ENCODE data around the gene GPC6. TPM values are rescaled to one million over a fixed set of nuclear protein-coding genes. Genes with fewer than 3 reads are reported as not detected.

GPC6 gene
- total RNA-seq, 1 donor from 2014 or later, result 63.0 TPM

DNA sequence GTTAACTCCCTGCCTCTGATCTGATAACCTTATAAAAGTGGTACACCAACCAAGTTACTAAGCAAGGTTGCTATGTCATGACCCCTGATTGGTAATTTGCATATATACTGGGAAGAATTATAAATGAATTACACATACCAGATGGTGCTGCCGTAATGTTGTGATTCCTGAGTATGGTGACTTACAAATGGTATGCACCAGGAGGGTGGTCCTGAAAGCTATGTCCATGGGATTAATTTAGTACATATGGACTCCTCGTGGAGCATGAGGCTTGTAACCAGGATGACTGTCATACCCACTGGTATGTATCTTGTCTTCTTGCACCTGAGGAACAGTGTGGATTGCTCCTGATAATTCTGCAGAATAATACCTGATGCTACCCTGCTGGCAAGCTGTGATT, 240.6 kb downstream of the GPC6 start:
- Histone ChIP-seq H4K20me1 (ENCODE audit: insufficient read depth, low read length) (no peaks in the 10 kb centered on the region), H3K4me1 (ENCODE audit: insufficient read depth, low read length) (no peaks in the 10 kb centered on the region), H3K79me2 (ENCODE audit: insufficient read depth, low read length) (peaks cover 2% of the 10 kb centered on the region), H3K27ac (ENCODE audit: low read depth, low read length) (no peak overlapping the region), H3K27me3 (ENCODE audit: insufficient read depth, low read length) (no peaks in the 10 kb centered on the region), H2AFZ (ENCODE audit: low read depth, low read length) (no peak overlapping the region), H3K4me3 (ENCODE audit: insufficient read depth, low read depth, low read length) (no peak overlapping the region), H3K4me2 (ENCODE audit: low read length) (no peak overlapping the region), H3K9ac (ENCODE audit: low read length) (no peak overlapping the region), H3K36me3 (ENCODE audit: insufficient read depth, low read length) (no peaks in the 10 kb centered on the region), H3K9me3 (ENCODE audit: insufficient read depth, low read depth, low read length) (no peaks in the 10 kb centered on the region)
- FAIRE-seq (no peak), DNase-seq (ENCODE audit: low read depth) (no peak)
- Mint-ChIP-seq H3K4me3 (ENCODE audit: unreplicated experiment) (no peak overlapping the region), H3K4me1 (ENCODE audit: low read depth, unreplicated experiment) (peaks cover 4% of the 10 kb centered on the region), H3K9me3 (ENCODE audit: unreplicated experiment) (peaks cover 5% of the 10 kb centered on the region), H3K27me3 (ENCODE audit: low read depth, unreplicated experiment) (no peaks in the 10 kb centered on the region), H3K27ac (ENCODE audit: unreplicated experiment) (no peak overlapping the region), H3K36me3 (ENCODE audit: low read depth, unreplicated experiment) (peaks cover 3% of the 10 kb centered on the region)
- no peak for TF ChIP-seq EZH2 (IDR thresholded peaks at IDR 0.05; ENCODE audit: insufficient read depth, low read length)
- TF ChIP-seq, protein P1, sequence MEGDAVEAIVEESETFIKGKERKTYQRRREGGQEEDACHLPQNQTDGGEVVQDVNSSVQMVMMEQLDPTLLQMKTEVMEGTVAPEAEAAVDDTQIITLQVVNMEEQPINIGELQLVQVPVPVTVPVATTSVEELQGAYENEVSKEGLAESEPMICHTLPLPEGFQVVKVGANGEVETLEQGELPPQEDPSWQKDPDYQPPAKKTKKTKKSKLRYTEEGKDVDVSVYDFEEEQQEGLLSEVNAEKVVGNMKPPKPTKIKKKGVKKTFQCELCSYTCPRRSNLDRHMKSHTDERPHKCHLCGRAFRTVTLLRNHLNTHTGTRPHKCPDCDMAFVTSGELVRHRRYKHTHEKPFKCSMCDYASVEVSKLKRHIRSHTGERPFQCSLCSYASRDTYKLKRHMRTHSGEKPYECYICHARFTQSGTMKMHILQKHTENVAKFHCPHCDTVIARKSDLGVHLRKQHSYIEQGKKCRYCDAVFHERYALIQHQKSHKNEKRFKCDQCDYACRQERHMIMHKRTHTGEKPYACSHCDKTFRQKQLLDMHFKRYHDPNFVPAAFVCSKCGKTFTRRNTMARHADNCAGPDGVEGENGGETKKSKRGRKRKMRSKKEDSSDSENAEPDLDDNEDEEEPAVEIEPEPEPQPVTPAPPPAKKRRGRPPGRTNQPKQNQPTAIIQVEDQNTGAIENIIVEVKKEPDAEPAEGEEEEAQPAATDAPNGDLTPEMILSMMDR (IDR thresholded peaks at IDR 0.05; ENCODE audit: insufficient read depth, low read depth, low read length), result no peak

GRCh38 chr13:93468433-93468832, 241.8 kb downstream of the GPC6 start:
- Mint-ChIP-seq H3K27ac (ENCODE audit: unreplicated experiment) (no peak overlapping the region), H3K9me3 (ENCODE audit: unreplicated experiment) (peaks cover 5% of the 10 kb centered on the region), H3K4me3 (ENCODE audit: unreplicated experiment) (no peak overlapping the region), H3K27me3 (ENCODE audit: low read depth, unreplicated experiment) (no peaks in the 10 kb centered on the region), H3K4me1 (ENCODE audit: low read depth, unreplicated experiment) (peaks cover 4% of the 10 kb centered on the region), H3K36me3 (ENCODE audit: low read depth, unreplicated experiment) (peaks cover 3% of the 10 kb centered on the region)
- no peak for TF ChIP-seq EZH2 (IDR thresholded peaks at IDR 0.05; ENCODE audit: insufficient read depth, low read length)
- TF ChIP-seq, protein P1 (IDR thresholded peaks at IDR 0.05; ENCODE audit: insufficient read depth, low read depth, low read length), result no peak
- peaks cover 4% of the 10 kb centered on the region for H3K79me2 ChIP-seq (ENCODE audit: insufficient read depth, low read length)
- no peak overlapping the region for H3K27ac ChIP-seq (ENCODE audit: low read depth, low read length)
- no peaks in the 10 kb centered on the region for H3K36me3 ChIP-seq (ENCODE audit: insufficient read depth, low read length)
- no peak overlapping the region for H3K4me3 ChIP-seq (ENCODE audit: insufficient read depth, low read depth, low read length)
- H3K4me1 ChIP-seq (ENCODE audit: insufficient read depth, low read length), result no peaks in the 10 kb centered on the region
- no peaks in the 10 kb centered on the region for H3K9me3 ChIP-seq (ENCODE audit: insufficient read depth, low read depth, low read length)
- H2AFZ ChIP-seq (ENCODE audit: low read depth, low read length), result no peak overlapping the region
- H3K27me3 ChIP-seq (ENCODE audit: insufficient read depth, low read length), result no peaks in the 10 kb centered on the region
- DNase-seq (ENCODE audit: low read depth) (no peak), FAIRE-seq (no peak)
- no peak overlapping the region for H3K4me2 ChIP-seq (ENCODE audit: low read length)
- H4K20me1 ChIP-seq (ENCODE audit: insufficient read depth, low read length), result no peaks in the 10 kb centered on the region
- H3K9ac ChIP-seq (ENCODE audit: low read length), result no peak overlapping the region

- H3K27ac ChIP-seq (ENCODE audit: low read depth, low read length), result no peak overlapping the region
- Mint-ChIP-seq H3K4me1 (ENCODE audit: low read depth, unreplicated experiment) (peaks cover 20% of the 10 kb centered on the region), H3K27ac (ENCODE audit: unreplicated experiment) (no peak overlapping the region), H3K9me3 (ENCODE audit: unreplicated experiment) (peaks cover 6% of the 10 kb centered on the region), H3K36me3 (ENCODE audit: low read depth, unreplicated experiment) (peaks cover 3% of the 10 kb centered on the region), H3K27me3 (ENCODE audit: low read depth, unreplicated experiment) (no peaks in the 10 kb centered on the region), H3K4me3 (ENCODE audit: unreplicated experiment) (no peak overlapping the region)
- TF ChIP-seq, protein P1 (IDR thresholded peaks at IDR 0.05; ENCODE audit: insufficient read depth, low read depth, low read length), result no peak
- TF ChIP-seq EZH2 (IDR thresholded peaks at IDR 0.05; ENCODE audit: insufficient read depth, low read length), result no peak
- H3K4me2 ChIP-seq (ENCODE audit: low read length), result no peak overlapping the region
- no peak overlapping the region for H2AFZ ChIP-seq (ENCODE audit: low read depth, low read length)
- H3K27me3 ChIP-seq (ENCODE audit: insufficient read depth, low read length), result no peaks in the 10 kb centered on the region
- FAIRE-seq (no peak), DNase-seq (ENCODE audit: low read depth) (no peak)
- H3K36me3 ChIP-seq (ENCODE audit: insufficient read depth, low read length), result no peaks in the 10 kb centered on the region
- H4K20me1 ChIP-seq (ENCODE audit: insufficient read depth, low read length), result no peaks in the 10 kb centered on the region
- no peaks in the 10 kb centered on the region for H3K9me3 ChIP-seq (ENCODE audit: insufficient read depth, low read depth, low read length)
- peaks cover 8% of the 10 kb centered on the region for H3K79me2 ChIP-seq (ENCODE audit: insufficient read depth, low read length)
- H3K4me1 ChIP-seq (ENCODE audit: insufficient read depth, low read length), result no peaks in the 10 kb centered on the region
- no peak overlapping the region for H3K4me3 ChIP-seq (ENCODE audit: insufficient read depth, low read depth, low read length)
- H3K9ac ChIP-seq (ENCODE audit: low read length), result no peak overlapping the region
Measured at GRCh38 chr13:93472296-93472695, 245.7 kb downstream of the GPC6 start.

All from astrocyte (in vitro differentiated cells and primary cell).